Measurements from ENCODE around the gene CACUL1. TPM values are rescaled to one million over a fixed set of nuclear protein-coding genes. Genes with fewer than 3 reads are reported as not detected.

Gene CACUL1
- total and polyA plus RNA-seq, 2 of the 13 experiments (the other 11 are each of a cell fraction or from before 2014, with no cell fraction given), result 14.2 to 31.0 TPM

- TF ChIP-seq PRDM15 (CRISPR knock-in tag; IDR thresholded peaks at IDR 0.05) (no peak), ZNF790 (CRISPR knock-in tag; IDR thresholded peaks at IDR 0.05; ENCODE audit: borderline replicate concordance) (no peak), ZFAT (CRISPR knock-in tag; conservative IDR thresholded peaks at IDR 0.05) (no peak), DNMT1 (CRISPR knock-in tag; IDR thresholded peaks at IDR 0.05) (no peak), XBP1 (CRISPR knock-in tag; IDR thresholded peaks at IDR 0.05) (no peak), MYC (CRISPR knock-in tag; IDR thresholded peaks at IDR 0.05; ENCODE audit: borderline replicate concordance) (no peak), PAWR (CRISPR knock-in tag; IDR thresholded peaks at IDR 0.05; ENCODE audit: borderline replicate concordance) (no peak), RARA (CRISPR knock-in tag; IDR thresholded peaks at IDR 0.05) (peak; percentile 67), HNF4G (IDR thresholded peaks at IDR 0.05; ENCODE audit: borderline replicate concordance, low read depth, low read length) (no peak), HNF4G (CRISPR knock-in tag; IDR thresholded peaks at IDR 0.05; ENCODE audit: borderline replicate concordance, low read depth) (no peak), SKI (IDR thresholded peaks at IDR 0.05; ENCODE audit: partially characterized antibody) (peak; percentile 75), ZSCAN5A (CRISPR knock-in tag; IDR thresholded peaks at IDR 0.05; ENCODE audit: borderline replicate concordance) (no peak), ZNF777 (CRISPR knock-in tag; IDR thresholded peaks at IDR 0.05) (no peak), GLI4 (CRISPR knock-in tag; IDR thresholded peaks at IDR 0.05; ENCODE audit: borderline replicate concordance) (no peak), AHR (CRISPR knock-in tag; IDR thresholded peaks at IDR 0.05) (no peak), ZBTB26 (CRISPR knock-in tag; IDR thresholded peaks at IDR 0.05; ENCODE audit: borderline replicate concordance) (no peak), SIX4 (CRISPR knock-in tag; IDR thresholded peaks at IDR 0.05) (0 out of 2 replicates have a peak, but pooled peaks have one; percentile 23), CREB1 (IDR thresholded peaks at IDR 0.05) (0 out of 2 replicates have a peak, but pooled peaks have one; percentile 26), CREB1 (CRISPR knock-in tag; IDR thresholded peaks at IDR 0.05) (0 out of 2 replicates have a peak, but pooled peaks have one; percentile 29), ZNF761 (CRISPR knock-in tag; conservative IDR thresholded peaks at IDR 0.05) (no peak), HHEX (CRISPR knock-in tag; IDR thresholded peaks at IDR 0.05) (no peak), SP5 (CRISPR knock-in tag; IDR thresholded peaks at IDR 0.05; ENCODE audit: borderline replicate concordance, low read depth) (no peak), POLR2AphosphoS2 (IDR thresholded peaks at IDR 0.05; ENCODE audit: low read depth, low read length) (no peak), ZBTB7B (CRISPR knock-in tag; IDR thresholded peaks at IDR 0.05) (no peak), RFX5 (IDR thresholded peaks at IDR 0.05; ENCODE audit: low read depth, low read length) (peak; percentile 98)
Measured at GRCh38 chr10:118667732-118668131, 87.0 kb downstream of the CACUL1 start (continued).

Measured in HepG2 (cell line).